GM12864 (cell line): Measurements from ENCODE around the gene SPR.

ENCODE experiments used
- DNase-seq: peaks from one replicate; pipeline ENCODE4 v3.0.0-alpha.2; 2011; ENCODE audit warnings: low read depth
- H3K4me3 ChIP-seq: 2 replicates; pipeline ENCODE4 v1.5.1; 2011; ENCODE audit warnings: mild to moderate bottlenecking, low read depth, low read length, control low read depth
- TF ChIP-seq, protein P1 (sequence below): IDR thresholded peaks from 2 replicates; pipeline ENCODE4 v1.5.1; 2011; ENCODE audit warnings: low read depth, mild to moderate bottlenecking, moderate library complexity, low read length, control low read depth, inconsistent platforms; ENCODE audit errors: missing control alignments

SPR gene

DNA sequence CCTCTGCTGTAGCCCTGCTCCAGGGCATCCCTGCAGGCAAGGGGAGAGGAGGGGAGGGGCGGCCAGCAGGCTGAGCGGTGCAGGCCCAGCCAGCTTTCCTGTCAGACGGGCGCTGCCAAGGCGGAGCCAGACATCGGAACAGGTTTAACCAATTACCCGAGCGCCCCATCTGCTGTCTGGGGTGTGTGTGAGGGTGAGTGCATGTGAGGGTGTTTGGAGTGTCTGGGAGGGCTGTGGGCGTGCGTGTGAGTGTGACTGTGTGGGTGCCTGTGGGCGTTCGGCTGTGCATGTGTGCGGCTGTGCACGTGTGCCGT lies 50.1 kb downstream of the SPR start:
- DNase-seq: no peak
- no peak overlapping the region for H3K4me3 ChIP-seq
- TF ChIP-seq, protein P1, sequence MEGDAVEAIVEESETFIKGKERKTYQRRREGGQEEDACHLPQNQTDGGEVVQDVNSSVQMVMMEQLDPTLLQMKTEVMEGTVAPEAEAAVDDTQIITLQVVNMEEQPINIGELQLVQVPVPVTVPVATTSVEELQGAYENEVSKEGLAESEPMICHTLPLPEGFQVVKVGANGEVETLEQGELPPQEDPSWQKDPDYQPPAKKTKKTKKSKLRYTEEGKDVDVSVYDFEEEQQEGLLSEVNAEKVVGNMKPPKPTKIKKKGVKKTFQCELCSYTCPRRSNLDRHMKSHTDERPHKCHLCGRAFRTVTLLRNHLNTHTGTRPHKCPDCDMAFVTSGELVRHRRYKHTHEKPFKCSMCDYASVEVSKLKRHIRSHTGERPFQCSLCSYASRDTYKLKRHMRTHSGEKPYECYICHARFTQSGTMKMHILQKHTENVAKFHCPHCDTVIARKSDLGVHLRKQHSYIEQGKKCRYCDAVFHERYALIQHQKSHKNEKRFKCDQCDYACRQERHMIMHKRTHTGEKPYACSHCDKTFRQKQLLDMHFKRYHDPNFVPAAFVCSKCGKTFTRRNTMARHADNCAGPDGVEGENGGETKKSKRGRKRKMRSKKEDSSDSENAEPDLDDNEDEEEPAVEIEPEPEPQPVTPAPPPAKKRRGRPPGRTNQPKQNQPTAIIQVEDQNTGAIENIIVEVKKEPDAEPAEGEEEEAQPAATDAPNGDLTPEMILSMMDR: no peak

- no peak for DNase-seq
- H3K4me3 ChIP-seq: no peak overlapping the region
- TF ChIP-seq, protein P1: no peak
Observed at GRCh38 chr2:72938455-72938854, 51.2 kb downstream of the SPR start.

- no peak overlapping the region for H3K4me3 ChIP-seq
- TF ChIP-seq, protein P1: no peak
- DNase-seq: no peak
Observed at GRCh38 chr2:72940361-72940760, 53.2 kb downstream of the SPR start.

GRCh38 chr2:72940786-72941185 lies 53.6 kb downstream of the SPR start:
- H3K4me3 ChIP-seq: no peak overlapping the region
- DNase-seq: no peak
- TF ChIP-seq, protein P1: no peak
